ENCODE results near the gene SIGLEC10. TPM values are rescaled to one million over a fixed set of nuclear protein-coding genes. Genes with fewer than 3 reads are reported as not detected.
"Not testable (repeated sequence)": the region's sequence is repeated elsewhere in the genome, so short reads cannot be mapped to it uniquely, and the experiment has no call there.

SIGLEC10 gene
- total RNA-seq, 1 experiment from 2014 or later = not detected

DNA sequence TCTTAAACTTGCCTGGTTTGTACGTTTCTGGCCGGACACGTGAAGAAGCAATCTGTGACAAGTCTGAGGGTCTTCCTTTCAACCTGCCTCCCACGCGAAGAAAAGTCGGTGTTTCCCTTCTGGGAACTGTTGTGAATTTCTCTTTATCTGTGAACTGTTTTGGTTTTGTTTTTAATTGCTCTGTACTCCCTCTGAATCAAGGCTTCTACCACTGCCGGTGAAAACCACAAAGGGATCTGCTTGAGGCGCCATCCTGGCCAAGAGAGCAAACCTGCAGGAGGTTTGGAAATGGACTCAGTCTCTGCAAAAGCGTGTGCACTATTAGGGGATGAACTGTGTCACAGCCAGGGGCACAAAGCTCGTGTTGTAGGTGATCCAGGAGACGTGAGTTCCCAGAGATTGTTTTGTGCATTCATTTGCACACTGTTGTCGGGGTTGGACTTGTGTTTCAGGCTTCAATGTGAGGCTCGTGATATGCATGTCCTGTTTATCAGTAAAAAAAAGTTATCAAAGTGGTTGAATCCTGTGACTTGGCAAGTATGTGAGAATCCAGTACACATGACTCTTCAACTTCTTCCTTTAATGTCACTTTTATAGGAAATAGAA lies 31.1 kb upstream of the SIGLEC10 start:
- Histone ChIP-seq H3K9me2 (ENCODE audit: insufficient read depth) (no peaks in the 10 kb centered on the region), H3K4me3 (replicated peaks in 1 of 2; ENCODE audit: low read depth in 1 of 2, low read length in 2 of 2) (no peak overlapping the region), H3K27ac (ENCODE audit: low read depth, low read length) (no peak overlapping the region), H3K79me2 (ENCODE audit: insufficient read depth, low read length) (no peaks in the 10 kb centered on the region), H3K4me2 (ENCODE audit: low read length) (no peak overlapping the region), H3K4me1 (ENCODE audit: control insufficient read depth in 1 of 2, insufficient read depth in 2 of 2, low read length in 2 of 2) (no peaks in the 10 kb centered on the region), H2AFZ (ENCODE audit: low read depth, low read length, poor library complexity, severe bottlenecking) (no peak overlapping the region), H3K9ac (ENCODE audit: low read length) (no peak overlapping the region), H3K27me3 (ENCODE audit: insufficient read depth, low read length) (peaks cover 14% of the 10 kb centered on the region; the same call in 1 of the 2 replicates), H3K36me3 (ENCODE audit: control insufficient read depth in 1 of 2, insufficient read depth in 2 of 2, low read length in 2 of 2) (no peaks in the 10 kb centered on the region), H3K9me3 (ENCODE audit: control insufficient read depth in 1 of 2, insufficient read depth in 1 of 2, low read depth in 1 of 2, low read length in 2 of 2) (no peaks in the 10 kb centered on the region), H4K20me1 (ENCODE audit: insufficient read depth) (no peaks in the 10 kb centered on the region)
- ATAC-seq (no peak), DNase-seq (ENCODE audit: low read depth, low spot score) (no peak)
- no peak for TF ChIP-seq EZH2phosphoT487 (IDR thresholded peaks at IDR 0.05; ENCODE audit: borderline replicate concordance)
- TF ChIP-seq, protein P1, sequence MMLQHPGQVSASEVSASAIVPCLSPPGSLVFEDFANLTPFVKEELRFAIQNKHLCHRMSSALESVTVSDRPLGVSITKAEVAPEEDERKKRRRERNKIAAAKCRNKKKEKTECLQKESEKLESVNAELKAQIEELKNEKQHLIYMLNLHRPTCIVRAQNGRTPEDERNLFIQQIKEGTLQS (IDR thresholded peaks at IDR 0.05) = no peak
- no peak for TF ChIP-seq YY1 (IDR thresholded peaks at IDR 0.05; ENCODE audit: extremely low read depth, insufficient replicate concordance, low read depth, low read length)
- intact Hi-C loops (cut with micrococcal nuclease) = no loop called here
- RAD21 ChIA-PET (ENCODE audit: low non-redundant PET in 1 of 2, low total read pairs in 2 of 2, uncharacterized antibody in 2 of 2, unreplicated experiment in 2 of 2) = no interaction called here
- no TSS peak for BruUV-seq (replicated peaks)
- POLR2A ChIA-PET = no interaction called here
- CTCF ChIA-PET = no interaction called here

DNA sequence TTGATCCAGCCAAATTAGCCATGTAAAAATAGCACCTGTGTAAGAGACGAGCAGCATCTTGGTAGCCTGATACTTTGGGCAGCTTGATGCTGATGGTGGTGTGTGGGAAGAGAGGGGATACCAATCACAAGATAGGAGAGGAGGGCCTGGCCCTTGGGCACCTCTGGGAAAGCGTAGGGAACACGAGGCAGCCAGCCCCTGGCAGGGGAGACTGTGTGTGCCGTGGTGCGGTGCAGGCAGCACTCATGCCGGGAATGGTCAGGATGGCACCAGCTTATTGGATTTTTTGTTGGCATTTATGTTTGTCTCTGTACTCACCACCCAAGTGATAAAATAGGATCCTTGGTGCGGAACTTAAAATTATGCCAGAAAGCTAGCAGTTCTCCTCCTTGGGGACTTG lies 30.6 kb upstream of the SIGLEC10 start:
- no peak for DNase-seq (ENCODE audit: low read depth, low spot score)
- TF ChIP-seq JUND (IDR thresholded peaks at IDR 0.05) (no peak), ZFX (IDR thresholded peaks at IDR 0.05) (no peak), ZNF274 (IDR thresholded peaks at IDR 0.05; ENCODE audit: low read depth, low read length) (no peak), EZH2 (IDR thresholded peaks at IDR 0.05) (no peak), SIN3A (IDR thresholded peaks at IDR 0.05; ENCODE audit: low read depth) (no peak)
- CTCF ChIA-PET = no interaction called here

DNA sequence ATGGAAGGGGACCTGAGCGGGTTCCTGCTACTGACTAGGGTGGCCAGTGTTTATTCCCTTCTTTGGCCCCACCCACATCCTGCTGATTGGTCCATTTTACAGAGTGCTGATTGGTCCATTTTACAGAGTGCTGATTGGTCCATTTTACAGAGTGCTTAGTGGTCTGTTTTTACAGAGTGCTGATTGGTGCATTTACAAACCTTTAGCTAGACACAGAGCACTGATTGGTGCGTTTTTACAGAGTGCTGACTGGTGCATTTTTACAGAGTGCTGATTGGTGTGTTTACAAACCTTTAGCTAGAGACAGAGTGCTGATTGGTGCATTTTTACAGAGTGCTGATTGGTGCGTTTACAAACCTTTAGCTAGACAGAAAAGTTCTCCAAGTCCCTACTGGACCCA lies 30.1 kb upstream of the SIGLEC10 start:
- CTCF ChIA-PET = not testable (repeated sequence)

More for the DNA sequence above, 30.6 kb upstream of the SIGLEC10 start:
- no peak overlapping the region for H3K4me3 ChIP-seq (replicated peaks in 1 of 2; ENCODE audit: low read depth in 1 of 2, low read length in 2 of 2)
- H3K36me3 ChIP-seq (ENCODE audit: control insufficient read depth in 1 of 2, insufficient read depth in 2 of 2, low read length in 2 of 2) = no peaks in the 10 kb centered on the region
- POLR2A ChIA-PET = no interaction called here
- no peaks in the 10 kb centered on the region for H3K9me2 ChIP-seq (ENCODE audit: insufficient read depth)
- H3K27ac ChIP-seq (ENCODE audit: low read depth, low read length) = no peak overlapping the region
- intact Hi-C loops (cut with micrococcal nuclease) = no loop called here
- H3K4me1 ChIP-seq (ENCODE audit: control insufficient read depth in 1 of 2, insufficient read depth in 2 of 2, low read length in 2 of 2) = no peaks in the 10 kb centered on the region
- H3K79me2 ChIP-seq (ENCODE audit: insufficient read depth, low read length) = no peaks in the 10 kb centered on the region
- no peak overlapping the region for H3K9ac ChIP-seq (ENCODE audit: low read length)
- H3K4me2 ChIP-seq (ENCODE audit: low read length) = no peak overlapping the region
- H2AFZ ChIP-seq (ENCODE audit: low read depth, low read length, poor library complexity, severe bottlenecking) = no peak overlapping the region
- no peaks in the 10 kb centered on the region for H4K20me1 ChIP-seq (ENCODE audit: insufficient read depth)
- ATAC-seq = no peak
- H3K27me3 ChIP-seq (ENCODE audit: insufficient read depth, low read length) = peaks cover 14% of the 10 kb centered on the region; the same call in 1 of the 2 replicates
- RAD21 ChIA-PET (ENCODE audit: low non-redundant PET in 1 of 2, low total read pairs in 2 of 2, uncharacterized antibody in 2 of 2, unreplicated experiment in 2 of 2) = no interaction called here
- no TSS peak for BruUV-seq (replicated peaks)
- H3K9me3 ChIP-seq (ENCODE audit: control insufficient read depth in 1 of 2, insufficient read depth in 1 of 2, low read depth in 1 of 2, low read length in 2 of 2) = no peaks in the 10 kb centered on the region

More for the DNA sequence above, 30.1 kb upstream of the SIGLEC10 start:
- ATAC-seq; H3K9ac ChIP-seq (ENCODE audit: low read length); H4K20me1 ChIP-seq (ENCODE audit: insufficient read depth); H3K27ac ChIP-seq (ENCODE audit: low read depth, low read length); H3K4me1 ChIP-seq (ENCODE audit: control insufficient read depth in 1 of 2, insufficient read depth in 2 of 2, low read length in 2 of 2); H3K36me3 ChIP-seq (ENCODE audit: control insufficient read depth in 1 of 2, insufficient read depth in 2 of 2, low read length in 2 of 2); DNase-seq (ENCODE audit: low read depth, low spot score); H2AFZ ChIP-seq (ENCODE audit: low read depth, low read length, poor library complexity, severe bottlenecking); BruUV-seq (replicated peaks); RAD21 ChIA-PET (ENCODE audit: low non-redundant PET in 1 of 2, low total read pairs in 2 of 2, uncharacterized antibody in 2 of 2, unreplicated experiment in 2 of 2); POLR2A ChIA-PET; H3K79me2 ChIP-seq (ENCODE audit: insufficient read depth, low read length); intact Hi-C loops (cut with micrococcal nuclease); H3K4me3 ChIP-seq (replicated peaks in 1 of 2; ENCODE audit: low read depth in 1 of 2, low read length in 2 of 2); H3K9me3 ChIP-seq (ENCODE audit: control insufficient read depth in 1 of 2, insufficient read depth in 1 of 2, low read depth in 1 of 2, low read length in 2 of 2); H3K9me2 ChIP-seq (ENCODE audit: insufficient read depth); H3K4me2 ChIP-seq (ENCODE audit: low read length): not testable (repeated sequence)
- peaks cover 14% of the 10 kb centered on the region; the same call in 1 of the 2 replicates for H3K27me3 ChIP-seq (ENCODE audit: insufficient read depth, low read length)

Data from HCT116 (cell line).